ENCODE measurements around the gene CRPPA. TPM values are rescaled to one million over a fixed set of nuclear protein-coding genes. Genes with fewer than 3 reads are reported as not detected.

Gene CRPPA
- 0.44 TPM for total RNA-seq (2013)
- polyA plus RNA-seq: under 1 TPM; 0.09 to 0.47 (median 0.36) TPM
- under 0.01 and 0.16 TPM in 2 replicates for polyA minus RNA-seq
- total RNA-seq: 0.08 to 4.2 (median 0.50) reads per million in 11 experiments

DNA sequence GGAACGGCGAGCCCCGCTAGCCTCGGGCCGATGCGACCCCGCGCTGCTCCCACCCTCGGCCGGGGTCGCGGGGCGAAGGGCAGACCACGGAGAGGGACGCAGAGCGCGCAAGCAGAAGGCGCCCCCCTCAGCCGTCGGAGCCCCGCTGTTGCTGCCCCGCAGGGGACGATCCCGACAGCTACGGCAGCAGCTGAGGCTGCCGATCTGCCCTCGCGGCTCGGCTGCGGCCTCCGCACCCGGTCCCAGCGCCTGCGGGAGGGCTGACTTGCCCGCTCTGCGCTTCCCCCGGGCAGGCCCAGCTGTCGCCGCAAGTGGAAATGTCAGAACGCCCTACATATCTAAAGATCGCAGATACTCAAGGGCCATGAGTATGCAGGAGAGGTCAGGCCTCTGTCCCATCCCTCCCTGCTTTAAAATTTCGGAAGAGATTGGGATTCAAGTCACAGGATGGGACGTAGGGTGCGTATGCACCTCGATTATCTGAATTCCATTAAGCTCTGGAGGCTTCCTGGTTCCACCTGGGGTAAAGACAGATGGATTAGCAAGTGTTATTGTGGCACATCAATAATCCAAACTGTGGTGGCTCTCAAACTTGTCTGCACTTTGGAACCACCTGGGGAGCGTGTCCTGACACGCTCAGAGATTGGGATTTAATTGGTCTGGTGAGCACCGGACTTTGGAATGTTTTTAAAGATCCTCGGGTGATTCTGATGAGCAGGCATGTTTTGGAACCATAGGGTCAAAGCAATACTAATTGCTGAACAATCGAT lies at the start of gene CRPPA:
TSS of gene CRPPA (minus strand) at position 206 of the 770 bp plus-strand sequence. CDS start 216 bp downstream, outside the sequence.
- intact Hi-C loops (cut with micrococcal nuclease): no loop called here
- no peaks in the 10 kb centered on the region for H3K9me3 ChIP-seq (replicated peaks in 1 of 2; ENCODE audit: control insufficient read depth in 1 of 2, insufficient read depth in 1 of 2, low read length in 2 of 2)
- H3K79me2 ChIP-seq (ENCODE audit: insufficient read depth, low read length): no peaks in the 10 kb centered on the region
- peak within 1 kb of the TSS; percentile 74 for H3K9ac ChIP-seq (ENCODE audit: insufficient read depth, low read length, poor library complexity, severe bottlenecking)
- 7% methylated on average over 46 of the region's 50 CpGs for WGBS (ENCODE audit: insufficient coverage)
- peaks cover 22 to 45% (median 26%) of the 10 kb centered on the region in 3 donors for H3K27me3 Mint-ChIP-seq (ENCODE audit: low read depth in 3 of 3)
- TF ChIP-seq, protein P1, sequence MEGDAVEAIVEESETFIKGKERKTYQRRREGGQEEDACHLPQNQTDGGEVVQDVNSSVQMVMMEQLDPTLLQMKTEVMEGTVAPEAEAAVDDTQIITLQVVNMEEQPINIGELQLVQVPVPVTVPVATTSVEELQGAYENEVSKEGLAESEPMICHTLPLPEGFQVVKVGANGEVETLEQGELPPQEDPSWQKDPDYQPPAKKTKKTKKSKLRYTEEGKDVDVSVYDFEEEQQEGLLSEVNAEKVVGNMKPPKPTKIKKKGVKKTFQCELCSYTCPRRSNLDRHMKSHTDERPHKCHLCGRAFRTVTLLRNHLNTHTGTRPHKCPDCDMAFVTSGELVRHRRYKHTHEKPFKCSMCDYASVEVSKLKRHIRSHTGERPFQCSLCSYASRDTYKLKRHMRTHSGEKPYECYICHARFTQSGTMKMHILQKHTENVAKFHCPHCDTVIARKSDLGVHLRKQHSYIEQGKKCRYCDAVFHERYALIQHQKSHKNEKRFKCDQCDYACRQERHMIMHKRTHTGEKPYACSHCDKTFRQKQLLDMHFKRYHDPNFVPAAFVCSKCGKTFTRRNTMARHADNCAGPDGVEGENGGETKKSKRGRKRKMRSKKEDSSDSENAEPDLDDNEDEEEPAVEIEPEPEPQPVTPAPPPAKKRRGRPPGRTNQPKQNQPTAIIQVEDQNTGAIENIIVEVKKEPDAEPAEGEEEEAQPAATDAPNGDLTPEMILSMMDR (IDR thresholded peaks at IDR 0.05): no peak
- no peaks in the 10 kb centered on the region for H4K20me1 ChIP-seq (ENCODE audit: insufficient read depth, low read length)
- peak within 1 kb of the TSS; percentile 88 to 96 for H3K4me3 Mint-ChIP-seq
- H3K4me2 ChIP-seq (replicated peaks; ENCODE audit: extremely low read depth, low read length, poor library complexity, severe bottlenecking): peak within 1 kb of the TSS; percentile 97
- H3K27ac Mint-ChIP-seq: peak within 1 kb of the TSS; percentile 19 to 91 (median 73)
- H2AFZ ChIP-seq (ENCODE audit: insufficient read depth, low read depth, low read length, poor library complexity, severe bottlenecking): peak within 1 kb of the TSS; percentile 96
- peak within 1 kb of the TSS; percentile 38 to 67 for H3K27ac ChIP-seq (ENCODE audit: low read depth in 1 of 2, low read length in 2 of 2)
- H3K36me3 Mint-ChIP-seq: peaks cover 0 to 1% of the 10 kb centered on the region in 2 donors
- H3K4me1 Mint-ChIP-seq: peaks cover 28% of the 10 kb centered on the region
- H3K4me1 ChIP-seq (ENCODE audit: control insufficient read depth in 1 of 2, insufficient read depth in 2 of 2, low read length in 2 of 2): peaks cover 19 to 24% of the 10 kb centered on the region in 2 donors
- H3K4me3 ChIP-seq (replicated peaks in 1 of 3; ENCODE audit: low read depth in 2 of 3, low read length in 3 of 3): peak within 1 kb of the TSS; percentile 40 to 77 (median 49)
- DNase-seq: no peak
- H3K36me3 ChIP-seq (replicated peaks in 1 of 2; ENCODE audit: control insufficient read depth in 1 of 2, insufficient read depth in 2 of 2, low read length in 2 of 2): no peaks in the 10 kb centered on the region
- peaks cover 4 to 15% of the 10 kb centered on the region in 2 donors for H3K27me3 ChIP-seq (ENCODE audit: control insufficient read depth in 2 of 2, insufficient read depth in 2 of 2, low read length in 2 of 2)
- peaks cover 0 to 4% (median 0%) of the 10 kb centered on the region in 7 donors for H3K9me3 Mint-ChIP-seq

DNA sequence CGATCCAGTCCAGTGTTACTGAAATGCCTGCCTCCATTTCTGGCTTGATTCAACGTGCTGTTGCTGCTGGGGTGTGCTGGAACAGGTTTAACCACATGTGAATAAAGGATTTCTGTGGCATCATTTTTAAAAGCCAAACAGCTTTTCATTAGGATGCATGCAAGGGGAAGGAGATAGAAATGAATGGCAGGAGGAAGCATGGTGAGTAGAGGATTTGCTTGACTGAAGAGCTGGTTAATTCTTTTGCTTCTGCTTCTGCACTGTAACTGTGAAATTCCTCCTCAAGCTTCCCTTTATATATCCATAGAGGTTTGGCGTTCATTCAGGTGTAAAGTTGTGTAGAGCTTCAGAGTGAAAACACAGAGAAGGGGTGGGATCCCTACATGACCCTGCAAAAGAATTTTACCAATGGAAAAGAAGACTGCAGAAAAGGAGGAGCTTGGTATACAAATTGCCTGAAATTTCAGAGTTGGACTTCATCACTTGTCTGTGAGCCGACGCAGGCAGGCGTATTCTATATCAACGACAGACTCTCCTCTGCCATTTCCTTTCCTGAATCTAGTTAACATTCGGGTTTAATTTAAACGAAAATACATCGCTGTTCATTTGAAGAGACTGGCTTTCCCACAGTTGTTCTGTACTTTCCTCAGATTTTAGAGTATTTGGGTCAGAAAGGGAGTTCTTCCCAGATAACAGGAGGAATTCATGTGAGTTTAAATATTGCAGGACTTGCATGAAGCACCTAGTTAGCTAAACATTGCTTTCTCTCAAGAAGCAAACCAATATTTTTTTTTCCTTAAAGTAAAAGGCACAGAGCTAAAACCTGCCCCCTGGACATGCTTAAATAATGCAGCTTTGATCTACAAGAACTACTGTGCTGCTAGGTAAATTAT lies 44.4 kb upstream of the CRPPA start, which contains the start of gene SOSTDC1:
TSS of gene SOSTDC1 (minus strand) at position 270 of the 893 bp plus-strand sequence. CDS start at position 200, 70 bp downstream.
- H3K36me3 Mint-ChIP-seq: no peaks in the 10 kb centered on the region
- no peak within 1 kb of the TSS for H3K4me3 Mint-ChIP-seq
- H3K27me3 Mint-ChIP-seq (ENCODE audit: low read depth in 3 of 3): peaks cover 5 to 11% (median 7%) of the 10 kb centered on the region in 3 donors
- H3K4me2 ChIP-seq (replicated peaks; ENCODE audit: extremely low read depth, low read length, poor library complexity, severe bottlenecking): no peak within 1 kb of the TSS
- H3K27me3 ChIP-seq (ENCODE audit: control insufficient read depth in 2 of 2, insufficient read depth in 2 of 2, low read length in 2 of 2): peaks cover 8 to 10% of the 10 kb centered on the region in 2 donors
- no peak within 1 kb of the TSS for H3K9ac ChIP-seq (ENCODE audit: insufficient read depth, low read length, poor library complexity, severe bottlenecking)
- H3K4me1 Mint-ChIP-seq: no peaks in the 10 kb centered on the region
- TF ChIP-seq, protein P1 (IDR thresholded peaks at IDR 0.05): no peak
- H3K27ac ChIP-seq (ENCODE audit: low read depth in 1 of 2, low read length in 2 of 2): no peak within 1 kb of the TSS
- H4K20me1 ChIP-seq (ENCODE audit: insufficient read depth, low read length): no peaks in the 10 kb centered on the region
- no peak for DNase-seq
- no peak within 1 kb of the TSS for H3K4me3 ChIP-seq (replicated peaks in 1 of 3; ENCODE audit: low read depth in 2 of 3, low read length in 3 of 3)
- WGBS (ENCODE audit: insufficient coverage): 28% methylated on average over 4 of the region's 10 CpGs
- H3K4me1 ChIP-seq (ENCODE audit: control insufficient read depth in 1 of 2, insufficient read depth in 2 of 2, low read length in 2 of 2): no peaks in the 10 kb centered on the region
- intact Hi-C loops (cut with micrococcal nuclease): no loop called here
- no peak within 1 kb of the TSS for H3K27ac Mint-ChIP-seq
- H3K36me3 ChIP-seq (replicated peaks in 1 of 2; ENCODE audit: control insufficient read depth in 1 of 2, insufficient read depth in 2 of 2, low read length in 2 of 2): no peaks in the 10 kb centered on the region
- H3K79me2 ChIP-seq (ENCODE audit: insufficient read depth, low read length): no peaks in the 10 kb centered on the region
- H2AFZ ChIP-seq (ENCODE audit: insufficient read depth, low read depth, low read length, poor library complexity, severe bottlenecking): no peak within 1 kb of the TSS
- no peaks in the 10 kb centered on the region for H3K9me3 ChIP-seq (replicated peaks in 1 of 2; ENCODE audit: control insufficient read depth in 1 of 2, insufficient read depth in 1 of 2, low read length in 2 of 2)
- peaks cover 0 to 1% (median 0%) of the 10 kb centered on the region in 7 donors for H3K9me3 Mint-ChIP-seq
